Stimulated activated CD4-positive, alpha-beta T cell treated with anti-CD3 and anti-CD28 coated beads, Interleukin-1b, Interleukin-23, amount 100 ng/mL, for 4 hours (primary cell): Measurements from ENCODE around the gene NEK7.

Experiments used
- DNase-seq, 2 donors: peaks; one replicate each; pipeline ENCODE4 v3.0.0-alpha.2; 2020; ENCODE audit warnings: low read depth in 2 of 2

The NEK7 gene

GRCh38 chr1:198352975-198353695 lies 196.3 kb downstream of the NEK7 start:
- no peak for DNase-seq

DNA sequence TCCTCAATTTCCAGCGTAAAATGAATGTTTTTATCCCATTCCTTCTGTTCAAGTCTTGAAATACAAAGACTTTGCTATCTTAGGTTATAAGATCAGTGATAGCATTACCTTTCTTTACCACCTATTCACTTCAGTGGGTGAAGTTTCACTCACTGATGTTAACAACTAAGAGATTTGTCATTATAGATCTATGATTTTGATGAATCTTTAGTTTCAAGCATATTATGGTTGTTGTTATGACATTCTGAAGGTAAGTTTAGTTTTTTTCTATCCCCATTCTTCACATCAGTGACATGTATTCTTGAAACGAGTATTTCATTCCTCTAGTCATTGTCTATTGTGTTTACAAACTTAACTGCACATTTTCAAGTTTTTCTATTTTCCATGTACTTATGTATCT lies 201.1 kb downstream of the NEK7 start:
- DNase-seq = no peak

DNA sequence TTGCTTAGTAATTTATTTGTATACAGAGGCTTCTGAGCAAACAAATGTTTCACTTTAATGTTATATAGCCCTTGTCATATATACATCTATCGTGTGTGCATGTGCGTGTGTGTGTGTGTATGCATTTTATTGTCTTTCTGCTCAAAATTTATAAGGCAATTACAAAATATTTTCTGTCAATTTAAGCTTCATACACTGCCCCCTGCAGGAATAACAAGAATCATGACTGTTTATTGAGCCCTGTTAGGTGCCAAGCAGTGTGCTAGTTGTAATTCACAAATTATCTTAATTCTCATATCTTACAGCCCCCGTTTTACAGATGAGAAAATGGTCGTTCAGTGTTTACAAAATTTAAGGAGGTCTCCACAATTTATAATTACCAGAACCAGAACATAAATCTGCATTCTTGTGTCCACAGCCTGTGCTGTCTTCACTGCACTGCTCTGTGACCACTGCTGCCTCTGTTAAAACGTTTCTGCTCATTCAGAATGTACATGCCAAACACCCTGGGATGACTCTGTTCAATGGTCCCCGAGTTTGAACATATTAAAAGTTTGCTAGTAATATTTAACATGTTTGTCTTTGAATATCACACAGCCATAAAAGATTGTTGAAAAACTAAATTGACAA lies 202.3 kb downstream of the NEK7 start:
- DNase-seq = no peak

DNA sequence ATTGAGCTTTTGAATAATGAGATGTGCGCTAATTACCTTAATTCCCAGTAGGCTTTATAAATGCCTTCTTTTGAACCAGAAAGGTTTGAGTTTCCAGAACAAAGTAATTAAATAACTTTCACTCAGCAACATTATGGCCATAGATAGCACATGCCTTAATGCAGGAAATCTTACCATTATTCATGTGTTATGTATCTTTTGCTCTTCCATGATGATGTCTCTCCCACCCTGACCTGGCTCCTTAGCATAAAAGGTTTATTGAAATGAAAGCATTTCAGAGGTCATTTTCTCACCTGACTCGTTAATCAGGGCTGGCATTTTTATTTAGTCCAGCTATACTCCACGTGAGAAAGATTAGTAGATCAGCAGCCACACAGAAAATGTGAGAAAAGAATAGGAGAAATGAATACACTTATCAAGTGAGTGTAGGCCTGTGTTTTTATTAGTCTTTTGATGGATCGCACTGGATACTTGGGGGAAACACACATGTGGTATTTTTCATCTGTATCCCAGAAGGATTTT lies 203.5 kb downstream of the NEK7 start:
- DNase-seq = no peak

DNA sequence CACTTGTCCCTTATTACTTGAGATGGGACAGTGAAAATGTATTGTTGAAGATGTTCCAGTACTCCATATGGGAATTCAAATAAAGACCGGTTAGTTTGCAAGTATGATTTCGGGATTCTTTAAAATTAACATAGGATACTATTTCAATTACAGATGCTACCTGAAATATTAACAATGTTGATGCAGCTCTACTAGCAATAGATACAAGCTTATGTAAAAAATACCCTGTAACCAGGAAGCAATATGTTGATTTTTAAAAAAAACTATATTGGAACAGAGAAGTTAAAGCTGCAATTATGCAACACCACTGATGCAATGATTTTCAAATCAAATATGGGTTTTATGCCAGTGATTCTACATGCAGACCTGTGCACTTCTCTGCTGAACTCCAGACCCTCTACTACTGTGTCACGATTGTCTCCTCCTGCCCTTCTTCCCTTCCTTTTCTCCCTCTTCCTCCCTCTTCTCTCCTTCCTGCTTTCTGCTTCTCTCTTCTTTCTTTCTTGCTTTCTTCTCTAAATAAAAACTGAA lies 204.5 kb downstream of the NEK7 start:
- no peak for DNase-seq

GRCh38 chr1:198363625-198364151 lies 206.9 kb downstream of the NEK7 start:
- no peak for DNase-seq

- DNase-seq = no peak
Measured at GRCh38 chr1:198364471-198364870, 207.7 kb downstream of the NEK7 start.

GRCh38 chr1:198367296-198367695 lies 210.5 kb downstream of the NEK7 start:
- DNase-seq = no peak

DNA sequence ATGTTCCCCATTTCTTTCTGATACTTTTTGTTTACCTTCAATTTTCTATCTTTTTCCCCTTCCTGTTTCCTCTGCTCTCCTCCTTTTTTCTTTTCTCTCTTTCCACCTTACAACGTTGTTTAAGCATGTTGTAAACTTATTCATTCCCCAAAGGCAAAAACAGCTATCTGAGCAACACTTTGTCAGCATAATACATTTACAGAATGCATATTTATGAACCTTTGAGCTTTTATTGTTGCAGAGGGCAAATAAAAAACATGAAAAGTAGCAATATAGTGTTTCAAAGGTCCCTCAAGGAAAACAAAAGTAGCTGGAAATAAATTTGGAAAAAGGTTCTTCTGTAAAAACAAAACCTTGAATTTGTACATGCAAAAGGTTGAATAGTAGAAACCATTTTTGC lies 214.2 kb downstream of the NEK7 start:
- DNase-seq = no peak
